Colon (tissue), 2 donors: Measurements from ENCODE around the gene ALDH9A1.
"Not testable (repeated sequence)": the region's sequence is repeated elsewhere in the genome, so short reads cannot be mapped to it uniquely, and the experiment has no call there.

Experiments used
- FAIRE-seq: peaks from 2 replicates; lab custom pipeline; 2012; peaks lifted over from hg19 to GRCh38; lab: Jason Lieb, UNC
- donor health status: control.
- donor health status: control.

Gene ALDH9A1

DNA sequence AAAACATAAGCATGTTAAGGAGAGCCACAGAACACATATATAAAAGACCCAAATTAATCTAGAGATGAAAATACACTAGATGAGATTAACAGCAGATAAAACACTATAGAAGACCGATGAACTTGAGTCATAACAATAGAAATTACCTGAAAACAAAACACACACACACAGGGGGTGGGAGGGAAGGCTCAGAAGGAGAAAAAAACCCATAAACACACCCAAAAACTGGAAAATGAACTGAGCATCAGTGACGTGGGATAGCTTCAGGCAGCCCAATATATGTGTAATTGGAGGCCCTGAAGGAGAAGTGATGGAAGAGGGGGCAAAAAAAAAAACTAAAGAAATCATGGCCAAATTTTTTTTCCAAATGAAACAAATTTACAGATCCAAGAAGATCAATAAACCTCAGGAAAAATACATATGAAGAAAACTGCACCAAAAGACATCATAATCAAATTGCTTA is 11.4 kb downstream of the ALDH9A1 start:
- no peak for FAIRE-seq

DNA sequence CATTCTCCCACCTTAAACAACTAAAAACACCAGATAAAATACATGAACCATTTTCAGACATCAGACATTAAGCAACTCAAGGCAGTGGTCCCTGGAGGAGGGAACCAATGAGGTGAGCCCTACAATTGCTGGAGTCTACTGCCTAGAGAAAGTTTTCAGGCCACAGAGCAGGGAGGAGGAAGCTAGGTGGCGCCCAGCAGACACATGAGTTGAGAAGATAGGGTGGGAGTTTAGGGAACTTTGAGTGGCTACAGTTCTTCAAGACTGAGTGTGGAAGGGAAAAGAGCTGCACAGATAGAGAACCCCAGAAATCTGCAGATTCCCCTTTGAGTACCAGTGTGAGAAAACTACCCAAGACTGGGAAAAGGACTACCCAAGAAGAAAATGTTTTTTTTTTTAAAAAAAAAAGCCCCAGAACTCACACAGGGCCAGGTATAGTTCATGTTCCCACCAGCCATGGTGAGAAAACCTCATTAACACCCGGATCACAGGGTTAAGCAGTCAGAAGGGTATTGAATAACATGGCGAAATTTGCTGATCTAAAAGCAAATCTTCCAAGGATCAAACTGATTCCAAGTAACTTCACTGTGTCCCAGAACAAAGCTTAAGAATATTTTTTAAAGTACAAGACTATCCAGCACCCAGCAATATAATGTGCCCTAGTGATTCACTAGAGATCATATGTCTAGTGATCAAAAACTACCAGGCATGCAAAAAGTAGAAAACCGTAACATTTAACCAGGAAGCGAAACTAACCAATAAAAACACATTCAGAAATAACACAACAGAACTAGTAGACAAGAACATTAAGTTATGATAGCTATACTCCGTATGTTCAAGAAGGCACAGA is 12.0 kb downstream of the ALDH9A1 start:
- FAIRE-seq, result peak; percentile 53

DNA sequence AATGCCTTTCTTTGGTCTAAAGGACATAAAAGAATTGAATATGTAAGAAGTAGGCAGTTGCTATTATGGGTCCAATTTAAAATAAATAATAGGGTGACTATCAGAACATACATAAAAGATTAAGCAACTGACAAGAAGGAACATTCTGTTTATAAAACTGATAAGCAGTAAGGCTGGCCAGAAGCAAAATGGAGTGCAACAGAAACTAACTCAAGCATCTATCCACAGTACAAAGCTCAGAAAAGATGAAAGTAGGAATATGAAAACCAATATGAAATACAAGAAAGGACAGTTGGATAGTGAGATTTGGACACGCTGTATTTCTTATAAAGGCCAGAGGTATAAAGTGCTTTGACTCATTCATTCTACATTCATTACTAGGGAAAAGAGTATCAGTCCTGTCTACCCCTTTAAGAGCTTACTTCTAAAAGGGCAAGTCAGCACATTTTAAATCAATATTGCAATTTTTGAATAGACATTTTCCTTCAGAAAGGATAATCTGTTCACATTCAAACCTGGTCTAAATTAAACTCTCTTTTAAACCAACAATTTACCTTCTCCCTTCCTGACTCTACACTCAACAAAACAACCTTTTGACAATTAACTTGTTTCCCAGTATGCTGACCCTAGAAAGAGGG is 14.4 kb downstream of the ALDH9A1 start:
- FAIRE-seq, result no peak

DNA sequence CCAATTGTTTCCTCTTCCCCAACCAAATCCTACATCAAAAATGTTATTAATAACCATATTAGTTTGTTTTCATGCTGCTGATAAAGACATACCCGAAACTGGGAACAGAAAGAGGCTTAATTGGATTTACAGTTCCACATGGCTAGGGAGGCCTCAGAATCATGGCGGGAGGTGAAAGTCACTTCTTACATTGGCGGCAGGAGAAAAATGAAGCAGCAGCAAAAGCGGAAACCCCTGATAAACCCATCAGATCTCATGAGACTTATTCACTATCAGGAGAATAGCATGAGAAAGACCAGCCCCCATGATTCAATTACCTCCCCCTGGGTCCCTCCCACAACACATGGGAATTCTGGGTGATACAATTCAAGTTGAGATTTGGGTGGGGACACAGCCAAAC is 17.6 kb downstream of the ALDH9A1 start:
- FAIRE-seq, result not testable (repeated sequence)

DNA sequence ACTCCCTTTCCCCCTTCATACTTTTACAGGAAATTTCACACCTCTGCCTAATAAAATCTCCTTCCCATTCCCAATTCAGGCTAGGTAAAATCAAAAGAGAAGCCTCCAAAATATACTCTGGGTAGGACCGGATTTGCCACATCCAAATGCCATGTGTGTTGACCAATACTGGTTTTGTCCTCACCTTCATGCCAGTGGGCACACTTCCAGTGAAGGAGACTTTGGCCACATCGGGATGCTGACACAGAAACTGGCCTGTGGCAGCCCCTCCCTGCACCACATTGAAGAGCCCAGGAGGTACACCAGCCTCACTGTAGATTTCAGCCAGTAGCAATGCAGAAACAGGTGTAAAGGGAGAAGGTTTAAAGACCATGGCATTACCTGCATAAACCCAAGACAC is 18.1 kb downstream of the ALDH9A1 start:
- no peak for FAIRE-seq

DNA sequence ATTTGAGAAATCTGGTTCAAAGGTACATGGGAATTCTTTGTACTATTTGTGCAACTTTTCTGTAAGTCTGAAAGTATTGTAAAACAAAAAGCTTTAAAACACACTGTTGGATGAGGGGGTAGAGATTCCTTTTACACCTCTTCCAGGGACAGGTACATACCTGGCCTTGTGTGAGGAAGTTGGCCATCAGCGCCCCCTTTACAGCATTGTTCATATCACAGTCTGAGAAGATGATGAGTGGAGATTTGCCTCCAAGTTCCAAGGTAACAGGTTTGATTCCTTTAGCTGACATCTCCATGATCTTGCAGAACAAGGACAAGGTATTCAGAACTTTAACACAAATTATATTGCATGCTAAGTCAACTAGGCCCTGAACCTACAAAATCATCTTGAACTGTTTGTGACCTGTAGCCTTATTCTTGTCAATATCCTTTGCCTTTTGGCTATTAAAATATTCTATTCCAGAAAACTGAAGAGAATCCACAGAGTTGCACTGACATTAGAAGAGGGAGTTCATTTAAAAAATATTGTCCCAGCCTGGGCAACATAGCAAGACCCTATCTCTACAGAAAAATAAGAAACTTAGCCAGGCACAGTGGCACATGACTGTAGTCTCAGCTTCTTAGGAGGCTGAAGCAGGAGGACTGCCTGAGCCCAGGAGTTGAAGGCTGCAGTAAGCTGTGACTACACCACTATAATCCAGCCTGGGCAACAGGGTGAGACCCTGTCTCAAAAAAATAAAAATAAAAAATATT is 18.9 kb downstream of the ALDH9A1 start:
- FAIRE-seq, result no peak

DNA sequence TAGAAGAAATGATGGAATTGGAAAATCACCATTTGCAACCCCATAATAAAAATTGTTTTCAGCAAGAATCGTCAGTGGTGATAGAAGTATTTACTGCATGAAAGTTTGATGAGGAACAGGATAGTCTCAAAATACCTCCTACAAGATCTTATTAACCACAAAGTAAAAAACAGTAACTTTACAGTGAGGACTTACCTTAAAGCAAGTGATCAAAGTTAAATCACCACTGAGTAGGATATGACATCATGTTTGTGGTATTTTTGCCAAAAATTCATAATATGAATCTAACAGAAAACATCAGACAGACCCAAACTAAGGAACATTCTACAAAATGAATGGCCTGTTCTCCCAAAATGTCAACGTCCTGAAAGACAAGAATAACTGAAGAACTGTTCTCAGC is 19.9 kb downstream of the ALDH9A1 start:
- FAIRE-seq, result no peak

DNA sequence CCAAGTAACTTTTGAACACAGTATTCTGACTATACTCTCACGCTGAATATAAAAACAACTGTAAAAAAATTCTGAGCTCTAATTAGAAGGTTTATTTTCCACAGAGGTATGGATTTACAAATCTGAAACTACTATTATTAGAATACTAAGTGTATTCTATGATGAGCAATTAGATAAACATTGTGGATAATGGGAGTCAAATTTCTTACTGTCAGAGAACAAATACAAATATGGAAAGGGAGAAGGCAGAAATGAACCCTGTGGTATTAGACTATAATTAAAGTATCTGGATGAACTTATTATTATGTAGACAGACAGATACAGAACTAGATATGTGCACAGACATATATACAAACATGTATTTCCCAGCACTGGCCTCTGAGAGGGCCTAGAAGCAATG is 22.6 kb downstream of the ALDH9A1 start:
- FAIRE-seq, result no peak

DNA sequence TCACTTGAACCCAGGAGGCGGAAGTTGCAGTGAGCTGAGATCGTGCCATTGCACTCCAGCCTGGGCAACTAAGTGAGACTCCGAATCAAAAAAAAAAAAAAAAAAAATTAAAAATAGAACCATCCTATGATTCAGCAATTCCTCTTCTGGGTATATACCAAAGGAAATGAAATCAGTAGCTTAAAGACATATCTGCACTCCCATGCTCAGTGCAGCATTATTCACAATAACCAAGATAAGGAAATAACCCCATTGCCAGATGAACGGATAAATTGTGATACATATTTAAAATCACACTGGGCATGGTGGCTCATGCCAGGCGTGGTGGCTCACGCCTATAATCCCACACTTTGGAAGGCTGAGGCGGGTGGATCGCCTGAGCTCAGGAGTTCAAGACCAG is 23.8 kb downstream of the ALDH9A1 start:
- FAIRE-seq, result no peak

DNA sequence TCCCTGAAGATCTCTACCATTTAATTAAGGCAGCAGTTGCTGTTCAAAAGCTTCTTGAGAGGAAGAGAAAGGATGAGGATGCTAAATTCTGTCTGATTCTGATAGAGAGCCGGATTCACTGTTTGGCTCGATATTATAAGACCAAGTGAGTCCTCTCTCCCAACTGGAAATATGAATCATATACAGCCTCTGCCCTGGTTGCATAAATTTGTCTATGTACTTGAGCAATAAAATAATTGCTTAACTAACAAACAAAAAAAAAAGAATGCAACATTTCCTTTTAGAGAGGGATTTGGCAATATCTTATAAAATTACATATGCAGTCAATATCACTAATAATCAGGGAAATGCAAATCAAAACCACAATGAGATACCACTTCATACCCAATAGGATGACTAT is 26.8 kb downstream of the ALDH9A1 start:
- FAIRE-seq, result no peak

DNA sequence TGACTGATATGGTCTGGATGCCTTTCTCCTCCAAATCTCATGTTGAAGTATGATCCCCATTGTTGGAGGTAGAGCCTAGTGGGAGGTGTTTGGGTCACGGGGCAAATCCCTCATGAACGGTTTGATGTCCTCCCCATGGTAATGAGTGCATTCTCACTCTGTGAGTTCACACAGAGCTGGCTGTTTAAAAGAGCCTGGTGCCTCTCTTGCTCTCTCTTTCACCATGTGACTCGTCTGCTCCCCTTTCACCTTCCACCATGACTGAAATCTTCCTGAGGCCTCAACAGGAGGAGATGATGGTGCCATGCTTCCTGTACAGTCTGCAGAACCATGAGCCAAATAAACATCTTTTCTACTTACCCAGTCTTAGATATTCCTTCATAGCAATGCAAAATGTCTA is 30.2 kb downstream of the ALDH9A1 start:
- FAIRE-seq, result no peak

DNA sequence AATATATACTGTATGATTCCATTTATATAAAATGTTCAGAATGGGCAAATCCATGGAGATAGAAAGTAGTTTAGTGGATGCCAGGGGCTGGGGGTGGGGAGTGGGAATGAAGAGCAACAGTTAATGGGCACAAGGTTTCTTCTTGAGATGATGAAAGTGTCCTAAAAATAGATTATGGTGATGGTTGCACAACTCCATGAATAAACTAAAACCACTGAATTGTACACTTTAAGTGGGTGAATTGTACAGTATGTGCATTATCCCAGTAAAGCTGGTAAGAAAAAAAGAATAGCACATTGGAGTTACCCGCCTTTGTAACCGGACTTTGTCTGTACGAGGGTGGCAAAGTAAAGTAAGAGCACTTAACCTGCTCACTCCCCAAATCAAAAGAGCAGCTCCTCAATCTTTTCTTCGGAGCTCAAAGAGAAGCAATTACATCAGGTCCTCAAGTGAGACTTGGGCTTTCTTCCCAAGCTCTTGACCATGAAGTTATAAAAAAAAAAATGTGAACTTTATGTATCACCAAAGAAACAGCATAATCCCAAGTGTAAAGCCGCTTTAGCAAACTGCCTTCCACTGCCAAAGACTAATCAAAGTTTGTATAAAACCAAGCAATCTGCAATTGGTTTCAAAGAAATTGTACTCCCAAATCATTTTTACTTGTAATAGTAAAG is 32.1 kb downstream of the ALDH9A1 start:
- FAIRE-seq, result no peak

DNA sequence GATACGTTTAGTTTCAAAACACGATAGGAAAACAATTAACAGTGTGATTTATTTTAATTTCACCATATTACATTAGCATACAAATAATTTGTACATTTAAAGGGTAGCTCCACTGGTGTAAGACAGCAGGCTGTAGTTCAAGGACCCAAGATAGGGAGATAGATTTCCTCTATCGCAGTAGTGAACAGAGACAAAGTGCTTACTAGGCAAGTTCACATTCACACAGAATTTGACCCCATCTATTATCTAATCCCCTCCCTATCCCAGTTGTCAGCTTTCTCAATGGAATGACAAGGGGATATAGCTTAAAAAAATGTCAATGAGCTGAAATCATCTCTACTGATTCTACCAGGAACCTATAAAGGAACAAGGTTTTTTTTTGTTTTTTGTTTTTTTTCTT is 36.2 kb downstream of the ALDH9A1 start:
- no peak for FAIRE-seq

DNA sequence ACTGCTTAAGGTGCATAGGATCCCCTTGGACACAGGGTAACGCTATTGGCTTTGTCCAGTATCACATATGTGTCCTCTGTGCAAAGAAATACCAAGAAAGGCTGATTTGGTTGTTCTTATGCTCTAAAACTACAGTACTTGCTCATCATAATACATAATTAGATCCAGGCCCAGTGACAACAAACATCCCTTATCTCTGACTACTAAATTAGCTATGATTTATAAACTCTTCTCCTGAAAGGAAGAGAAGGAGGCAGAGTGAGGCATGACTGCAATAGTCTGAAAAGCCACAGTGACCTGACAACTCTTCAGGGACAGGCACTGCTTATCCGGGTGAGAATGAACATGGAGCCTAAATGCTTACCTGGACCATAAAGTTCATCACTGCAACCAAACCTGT is 36.7 kb downstream of the ALDH9A1 start:
- no peak for FAIRE-seq

DNA sequence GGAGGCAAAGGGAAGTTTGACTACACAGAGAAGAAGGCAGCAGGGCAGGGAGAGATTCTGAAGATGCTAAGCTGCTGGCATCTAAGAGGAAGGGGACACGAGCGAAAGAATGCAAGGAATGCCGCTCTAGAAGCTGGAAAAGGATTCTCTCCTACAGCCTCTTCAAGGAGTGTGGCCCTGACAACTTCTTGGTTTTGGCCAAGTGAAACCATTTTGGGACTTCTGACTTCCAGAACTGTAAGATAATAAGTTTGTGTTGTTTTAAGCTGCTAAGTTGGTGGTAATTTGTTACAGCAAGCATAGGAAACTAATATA is 38.8 kb downstream of the ALDH9A1 start:
- no peak for FAIRE-seq

DNA sequence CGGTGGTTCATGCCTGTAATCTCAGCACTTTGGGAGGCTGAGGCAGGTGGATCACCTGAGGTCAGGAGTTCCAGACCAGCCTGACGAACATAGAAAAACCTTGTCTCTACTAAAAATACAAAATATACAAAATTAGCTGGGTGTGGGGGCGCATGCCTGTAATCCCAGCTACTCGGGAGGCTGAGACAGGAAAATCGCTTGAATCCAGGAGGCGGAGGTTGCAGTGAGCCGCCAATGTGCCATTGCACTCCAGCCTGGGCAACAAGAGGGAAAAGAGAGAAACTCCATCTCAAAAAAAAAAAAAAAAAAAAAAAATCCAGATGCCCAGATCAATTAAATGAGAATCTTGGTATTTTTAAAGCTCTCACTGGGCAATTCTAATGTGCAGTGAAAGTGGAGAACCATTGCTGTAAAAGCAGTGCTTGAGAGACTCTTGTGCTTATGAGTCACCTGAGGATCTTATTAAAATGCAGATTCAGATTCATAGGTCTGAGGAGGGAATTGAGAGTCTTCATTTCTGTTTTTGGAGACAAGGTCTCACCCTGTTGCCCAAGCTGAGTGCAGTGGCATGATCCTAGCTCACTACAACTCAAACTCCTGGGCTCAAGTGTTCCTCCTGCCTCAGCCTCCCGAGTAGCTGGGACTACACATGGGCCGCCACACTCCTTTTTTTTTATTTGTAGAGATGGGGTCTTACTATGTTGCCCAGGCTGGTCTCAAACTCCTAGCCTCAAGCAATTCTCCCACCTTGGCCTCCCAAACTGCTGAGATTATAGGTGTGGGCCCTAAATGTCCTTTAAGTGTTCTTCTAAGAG is 39.4 kb downstream of the ALDH9A1 start:
- FAIRE-seq, result not testable (repeated sequence)

DNA sequence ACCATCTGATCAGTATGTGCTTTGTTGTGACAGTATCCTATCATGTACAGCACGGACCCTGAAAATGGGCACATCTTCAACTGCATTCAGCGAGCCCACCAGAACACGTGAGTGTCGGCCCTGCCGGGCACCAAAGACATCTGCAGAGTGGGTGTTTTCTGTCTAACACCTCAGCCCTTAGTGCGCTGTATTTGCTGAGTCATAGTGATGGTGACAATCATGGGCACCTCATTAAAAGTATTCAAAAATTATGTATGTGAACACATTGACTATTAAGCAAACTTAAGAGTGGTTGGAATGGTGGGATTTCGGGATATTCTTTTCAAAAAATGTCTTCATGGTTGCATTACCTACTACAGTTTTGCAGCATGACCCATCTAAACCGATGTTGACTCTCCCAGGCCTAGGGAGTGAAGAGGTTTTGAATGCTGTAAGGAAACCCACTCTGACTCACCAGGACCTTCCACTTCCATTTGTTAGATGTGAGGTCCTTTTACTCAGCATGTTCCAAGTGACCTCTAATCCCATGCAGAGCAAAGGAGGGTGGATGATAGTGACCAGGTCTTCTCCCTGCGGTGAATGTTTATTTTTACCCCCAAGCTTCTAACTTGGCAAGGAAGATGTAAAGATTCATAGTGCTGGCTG is 47.3 kb downstream of the ALDH9A1 start:
- FAIRE-seq, result no peak

DNA sequence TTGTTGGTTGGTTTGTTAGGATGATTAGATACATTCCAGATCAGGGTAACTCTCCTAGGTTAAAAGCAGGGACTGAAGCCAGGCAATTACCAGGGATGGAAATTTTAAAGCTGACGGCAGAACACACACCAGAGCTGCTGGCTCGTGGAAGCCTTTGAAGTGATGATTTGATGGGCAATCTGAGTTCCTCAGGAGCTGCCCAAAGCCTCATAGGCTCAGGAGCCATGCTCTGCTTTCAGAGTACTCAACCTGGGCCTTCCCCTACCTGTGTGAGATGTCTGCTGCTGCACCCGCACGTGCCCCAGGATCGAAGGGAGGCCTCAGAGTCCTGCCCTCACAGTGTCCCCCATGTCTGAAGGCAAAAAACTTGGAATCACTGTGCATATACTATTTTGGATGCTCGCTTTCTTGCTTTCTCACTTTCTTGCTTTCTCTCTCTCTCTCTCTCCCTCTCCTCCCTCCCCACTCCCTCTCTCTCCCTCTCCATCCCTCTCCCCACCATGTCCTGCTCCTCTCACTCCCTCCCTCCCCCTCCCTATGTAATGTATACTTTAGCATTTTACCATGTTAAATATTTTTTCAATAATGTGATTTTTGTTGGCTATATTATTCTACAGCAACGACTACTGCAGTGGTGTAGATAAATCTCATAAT is 49.3 kb downstream of the ALDH9A1 start:
- FAIRE-seq, result no peak

DNA sequence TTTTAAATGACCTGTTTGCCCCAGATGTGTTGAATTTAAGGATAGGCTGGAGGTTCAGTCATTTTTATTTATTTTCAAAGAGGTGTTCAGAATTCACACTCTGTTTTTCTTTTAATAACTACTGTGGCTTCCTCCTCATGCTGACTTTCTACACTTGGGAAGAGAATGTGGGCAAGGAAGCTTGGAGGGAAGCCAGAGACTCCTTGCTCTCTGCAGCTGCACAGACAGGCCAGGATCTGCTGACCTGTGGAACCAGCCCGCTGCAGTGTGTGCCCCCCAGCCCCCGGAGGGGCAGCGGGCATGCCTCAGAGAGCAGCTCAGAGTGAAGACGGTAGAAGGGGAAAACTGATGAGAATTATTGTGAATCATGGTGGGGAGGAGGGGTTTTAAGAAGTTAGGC is 50.4 kb downstream of the ALDH9A1 start:
- no peak for FAIRE-seq

DNA sequence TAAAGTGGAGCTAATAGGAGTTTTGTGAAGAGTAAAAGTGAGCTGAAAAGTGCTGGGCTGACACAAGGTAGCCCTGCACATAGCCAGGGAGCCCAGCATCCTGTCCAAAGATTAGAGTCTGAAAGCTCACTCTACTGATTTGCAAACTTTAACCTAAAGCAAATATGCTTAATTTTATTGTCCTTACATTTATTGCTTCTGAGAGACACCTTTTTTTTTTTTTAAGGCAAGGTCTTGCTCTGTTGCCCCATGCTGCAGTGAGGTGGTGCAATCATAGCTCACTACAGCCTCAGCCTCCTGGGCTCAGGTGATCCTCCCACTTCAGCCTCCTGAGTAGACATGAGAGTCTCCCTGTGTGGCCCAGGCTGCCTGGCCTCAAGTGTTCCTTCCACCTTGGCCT is 50.8 kb downstream of the ALDH9A1 start:
- FAIRE-seq, result no peak
